PC-3 (cell line): ENCODE results near the gene WDPCP.

Experiments
- CTCF ChIP-seq: fragments of 300-600 bp; sonication (generic); conservative IDR thresholded peaks from 2 replicates; pipeline ENCODE4 v1.5.1; 2017; ENCODE audit warnings: antibody characterized with exemption, low read depth, mild to moderate bottlenecking, low read length
- EZH2 ChIP-seq: fragments of 300-600 bp; sonication (generic); IDR thresholded peaks from one replicate; pipeline ENCODE4 v1.6.1; 2017; ENCODE audit warnings: antibody characterized with exemption, mild to moderate bottlenecking, low read length; ENCODE audit not compliant: unreplicated experiment
- EZH2phosphoT487 ChIP-seq: fragments of 300-600 bp; sonication (generic); IDR thresholded peaks from 2 replicates; pipeline ENCODE4 v1.6.1; 2018; ENCODE audit warnings: mild to moderate bottlenecking, antibody characterized with exemption, low read length, borderline replicate concordance

GRCh38 chr2:63581298-63581961 lies 6.8 kb downstream of the WDPCP start:
- TF ChIP-seq EZH2 (no peak), CTCF (no peak), EZH2phosphoT487 (no peak)
